Fibroblast of the aortic adventitia (primary cell): ENCODE data around the gene GORASP1. TPM values are rescaled to one million over a fixed set of nuclear protein-coding genes. Genes with fewer than 3 reads are reported as not detected.
"Not testable (repeated sequence)": the region's sequence is repeated elsewhere in the genome, so short reads cannot be mapped to it uniquely, and the experiment has no call there.

Source experiments
- DNase-seq: peaks from one replicate; pipeline ENCODE4 v3.0.0-alpha.2; 2010; ENCODE audit warnings: low read depth
- H3K4me3 ChIP-seq: 2 replicates; pipeline ENCODE4 v1.5.1; 2011; ENCODE audit warnings: low read depth, mild to moderate bottlenecking, control low read depth, low read length, moderate library complexity
- total RNA-seq: library from RNA; depleted of rRNA; stranded (reverse); fragments of >200 nt; gene quantifications from 2 replicates; pipeline ENCODE4 v1.2.3, GENCODE V29; 2012; ENCODE audit warnings: low replicate concordance
- TF ChIP-seq, protein P1 (sequence below): IDR thresholded peaks from 2 replicates; pipeline ENCODE4 v1.5.1; 2011; ENCODE audit warnings: mild to moderate bottlenecking, low read length, control low read depth, inconsistent platforms; ENCODE audit not compliant: insufficient read depth

GORASP1 gene
- total RNA-seq, 1 donor: 24.0 TPM

GRCh38 chr3:39064646-39065045 is 42.8 kb downstream of the GORASP1 start:
- no peak overlapping the region for H3K4me3 ChIP-seq
- DNase-seq: peak; percentile 64
- TF ChIP-seq, protein P1, sequence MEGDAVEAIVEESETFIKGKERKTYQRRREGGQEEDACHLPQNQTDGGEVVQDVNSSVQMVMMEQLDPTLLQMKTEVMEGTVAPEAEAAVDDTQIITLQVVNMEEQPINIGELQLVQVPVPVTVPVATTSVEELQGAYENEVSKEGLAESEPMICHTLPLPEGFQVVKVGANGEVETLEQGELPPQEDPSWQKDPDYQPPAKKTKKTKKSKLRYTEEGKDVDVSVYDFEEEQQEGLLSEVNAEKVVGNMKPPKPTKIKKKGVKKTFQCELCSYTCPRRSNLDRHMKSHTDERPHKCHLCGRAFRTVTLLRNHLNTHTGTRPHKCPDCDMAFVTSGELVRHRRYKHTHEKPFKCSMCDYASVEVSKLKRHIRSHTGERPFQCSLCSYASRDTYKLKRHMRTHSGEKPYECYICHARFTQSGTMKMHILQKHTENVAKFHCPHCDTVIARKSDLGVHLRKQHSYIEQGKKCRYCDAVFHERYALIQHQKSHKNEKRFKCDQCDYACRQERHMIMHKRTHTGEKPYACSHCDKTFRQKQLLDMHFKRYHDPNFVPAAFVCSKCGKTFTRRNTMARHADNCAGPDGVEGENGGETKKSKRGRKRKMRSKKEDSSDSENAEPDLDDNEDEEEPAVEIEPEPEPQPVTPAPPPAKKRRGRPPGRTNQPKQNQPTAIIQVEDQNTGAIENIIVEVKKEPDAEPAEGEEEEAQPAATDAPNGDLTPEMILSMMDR: no peak

DNA sequence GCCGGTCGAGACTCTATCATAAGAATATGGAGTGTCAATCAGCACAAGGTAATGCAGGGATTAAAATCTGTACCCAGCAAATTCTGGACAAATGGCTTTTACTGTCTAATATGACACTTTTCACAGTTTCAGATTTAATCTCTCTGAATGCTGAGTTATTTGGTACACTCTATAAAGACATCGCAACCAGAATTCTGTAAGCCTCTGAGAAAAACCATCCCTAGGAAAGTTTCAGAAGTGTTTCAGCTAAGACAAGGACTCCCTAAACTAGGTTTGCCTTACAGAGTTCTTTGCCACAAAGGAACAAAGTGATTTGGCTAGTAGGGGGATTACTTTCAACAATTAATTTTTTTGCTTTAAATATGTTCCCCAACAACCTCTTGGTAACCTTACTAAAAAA is 44.3 kb downstream of the GORASP1 start:
- TF ChIP-seq, protein P1: no peak
- H3K4me3 ChIP-seq: no peak overlapping the region
- DNase-seq: no peak

DNA sequence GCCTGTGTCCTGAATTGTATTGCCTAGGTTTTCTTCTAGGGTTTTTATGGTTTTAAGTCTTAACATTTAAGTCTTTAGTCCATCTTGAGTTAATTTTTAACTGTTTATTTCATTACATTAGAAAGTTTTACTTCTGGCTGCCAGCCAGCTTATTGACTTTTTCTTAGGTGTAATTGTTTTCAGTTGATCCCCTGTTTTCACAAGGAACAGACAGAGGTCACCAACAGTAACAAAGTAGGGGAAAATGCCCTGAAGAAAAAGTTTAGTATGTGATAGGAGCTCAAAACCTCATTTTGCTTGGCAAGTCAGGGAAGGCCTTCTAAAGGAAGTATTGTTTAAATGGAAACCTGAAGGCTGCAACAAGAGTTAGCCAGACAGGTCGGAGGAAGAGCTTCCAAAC is 45.2 kb downstream of the GORASP1 start:
- no peak for DNase-seq
- TF ChIP-seq, protein P1: no peak
- H3K4me3 ChIP-seq: no peak overlapping the region

DNA sequence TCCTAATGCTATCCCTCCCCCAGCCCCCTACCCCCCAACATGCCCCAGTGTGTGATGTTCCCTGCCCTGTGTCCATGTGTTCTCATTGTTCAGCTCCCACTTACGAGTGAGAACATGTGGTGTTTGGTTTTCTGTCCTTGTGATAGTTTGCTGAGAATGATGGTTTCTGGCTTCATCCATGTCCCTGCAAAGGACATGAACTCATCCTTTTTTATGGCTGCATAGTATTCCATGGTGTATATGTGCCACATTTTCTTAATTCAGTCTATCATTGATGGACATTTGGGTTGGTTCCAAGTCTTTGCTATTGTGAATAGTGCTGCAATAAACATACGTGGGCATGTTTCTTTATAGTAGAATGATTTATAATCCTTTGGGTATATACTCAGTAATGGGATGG is 46.2 kb downstream of the GORASP1 start:
- not testable (repeated sequence) for DNase-seq, H3K4me3 ChIP-seq

DNA sequence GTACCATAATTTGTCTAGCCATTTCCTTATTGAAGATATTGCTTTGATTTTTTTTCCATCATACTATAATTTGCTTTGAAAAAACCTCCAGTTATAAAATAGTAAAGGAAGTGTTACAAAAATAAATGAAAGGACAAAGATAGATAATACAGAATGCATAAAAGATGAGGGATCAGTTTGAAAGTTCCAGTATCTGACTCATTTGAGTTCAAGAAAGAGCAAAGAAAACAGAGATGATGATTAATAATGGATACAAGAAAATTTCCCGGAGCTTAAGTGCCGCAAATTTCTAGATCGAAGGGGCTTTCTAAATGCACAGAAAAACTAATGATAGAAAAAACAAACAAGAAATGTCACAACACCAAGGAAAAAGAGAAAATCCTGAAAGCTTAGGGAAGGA is 51.3 kb downstream of the GORASP1 start:
- DNase-seq: no peak
- TF ChIP-seq, protein P1: no peak
- H3K4me3 ChIP-seq: no peak overlapping the region

- no peak overlapping the region for H3K4me3 ChIP-seq
- TF ChIP-seq, protein P1: no peak
- DNase-seq: no peak
Observed at GRCh38 chr3:39053696-39054095, 53.7 kb downstream of the GORASP1 start.

GRCh38 chr3:39052583-39052982 is 54.8 kb downstream of the GORASP1 start:
- no peak for DNase-seq
- H3K4me3 ChIP-seq: peak overlapping the region; percentile 81
- TF ChIP-seq, protein P1: no peak
